SK-N-SH (cell line): ENCODE results near the gene UGT1A4.

ENCODE experiments used
- CTCF ChIP-seq: fragments of 200-600 bp; sonication (generic); IDR thresholded peaks from 2 replicates; pipeline ENCODE4 v1.6.1; 2017; ENCODE audit warnings: antibody characterized with exemption, mild to moderate bottlenecking, moderate library complexity
- FOXM1 ChIP-seq: IDR thresholded peaks from 2 replicates; pipeline ENCODE4 v1.4.0; 2012; ENCODE audit warnings: low read depth, mild to moderate bottlenecking
- MXI1 ChIP-seq: IDR thresholded peaks from 2 replicates; pipeline ENCODE4 v1.6.1; 2012; ENCODE audit warnings: mild to moderate bottlenecking, low read depth, low read length, improper control_type of control experiment
- NFIC ChIP-seq: IDR thresholded peaks from 2 replicates; pipeline ENCODE4 v1.4.0; 2012; ENCODE audit warnings: borderline replicate concordance
- NRF1 ChIP-seq: IDR thresholded peaks from 2 replicates; pipeline ENCODE4 v1.6.1; 2012; ENCODE audit warnings: low read depth, mild to moderate bottlenecking, low read length
- POLR2AphosphoS5 ChIP-seq: IDR thresholded peaks from 2 replicates; pipeline ENCODE4 v1.6.1; 2012; ENCODE audit warnings: low read depth, low read length
- RAD21 ChIP-seq: IDR thresholded peaks from 2 replicates; pipeline ENCODE4 v1.6.1; 2012; ENCODE audit warnings: mild to moderate bottlenecking, low read length
- REST ChIP-seq: IDR thresholded peaks from 2 replicates; pipeline ENCODE4 v1.6.1; 2012; ENCODE audit warnings: mild to moderate bottlenecking, low read depth, low read length, moderate library complexity
- TCF12 ChIP-seq: IDR thresholded peaks from 2 replicates; pipeline ENCODE4 v1.4.0; 2012
- YY1 ChIP-seq: IDR thresholded peaks from 2 replicates; pipeline ENCODE4 v1.4.0; 2012; ENCODE audit warnings: low read depth, mild to moderate bottlenecking

DNA sequence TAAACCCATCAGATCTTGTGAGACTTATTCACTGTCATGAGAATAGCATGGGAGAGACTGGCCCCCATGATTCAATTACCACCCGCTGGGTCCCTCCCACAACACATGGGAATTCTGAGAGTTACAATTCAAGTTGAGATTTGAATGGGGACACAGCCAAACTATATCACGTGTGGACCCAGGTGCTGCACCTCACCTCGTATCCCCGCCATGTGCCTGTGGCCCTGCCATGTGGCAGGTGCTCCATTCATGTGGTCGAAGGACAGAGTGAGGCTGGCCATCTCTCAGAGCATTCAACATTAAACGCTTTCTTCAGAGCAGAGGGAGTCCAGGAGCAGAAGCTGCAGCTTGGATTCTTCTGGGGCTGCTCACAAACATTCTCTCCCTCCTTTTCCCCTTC is 91.8 kb downstream of the UGT1A4 start:
- TF ChIP-seq FOXM1 (no peak), RAD21 (no peak), CTCF (no peak), NFIC (no peak), NRF1 (no peak), YY1 (no peak), TCF12 (no peak), REST (no peak), POLR2AphosphoS5 (no peak), MXI1 (no peak)
